ENCODE data around the gene CCDC50. TPM values are rescaled to one million over a fixed set of nuclear protein-coding genes. Genes with fewer than 3 reads are reported as not detected.

CCDC50 gene
- total and polyA plus RNA-seq, 4 donors = 23.4 to 119 (median 40.4) TPM

DNA sequence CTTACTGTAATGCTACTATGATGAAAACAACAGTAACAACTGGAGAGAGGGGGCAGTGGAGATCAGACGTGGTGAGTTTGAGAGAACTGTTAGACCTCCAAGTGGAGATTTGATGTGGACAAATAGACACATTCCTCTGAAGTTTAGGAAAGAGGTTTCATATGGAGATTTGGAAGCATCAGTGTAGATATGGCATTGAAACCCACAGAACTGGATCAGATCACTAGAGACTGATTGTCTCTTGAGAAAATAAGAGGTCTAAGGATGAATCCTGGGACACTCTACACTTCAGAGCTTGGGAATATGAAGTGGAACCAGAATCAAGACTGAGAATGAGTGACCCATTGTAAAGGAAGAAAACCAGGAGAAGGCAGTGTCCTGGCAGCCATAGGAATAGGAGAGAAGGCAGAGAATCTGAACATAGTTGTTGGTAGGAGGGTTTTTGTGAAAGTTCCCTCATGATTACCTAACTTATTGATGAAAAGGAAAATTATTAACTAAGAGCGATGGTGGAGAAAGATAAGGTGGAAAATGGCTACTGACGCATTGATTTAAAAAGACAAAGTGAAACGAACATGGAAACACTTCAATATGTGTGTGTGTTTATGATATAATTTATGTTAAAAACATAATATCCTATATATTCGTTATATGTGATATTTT, 102.1 kb downstream of the CCDC50 start:
- no peaks in the 10 kb centered on the region for H3K27me3 ChIP-seq (ENCODE audit: control insufficient read depth in 3 of 3, insufficient read depth in 3 of 3, low read length in 2 of 3)
- no peak overlapping the region for H3K9ac ChIP-seq (ENCODE audit: insufficient read depth in 1 of 2, low read length in 2 of 2)
- H3K27ac ChIP-seq (ENCODE audit: low read depth in 1 of 2, low read length in 1 of 2) = no peak overlapping the region
- no peaks in the 10 kb centered on the region for H3K4me1 ChIP-seq (ENCODE audit: control insufficient read depth in 5 of 5, insufficient read depth in 5 of 5, low read length in 5 of 5)
- no peak overlapping the region for H3K4me3 ChIP-seq
- no peak for DNase-seq
- no peak for ATAC-seq (ENCODE audit: insufficient read depth, low FRiP score)
- 74 to 84% methylated on average over 5 of the region's 5 CpGs for WGBS, 2 donors
- H3K36me3 ChIP-seq (ENCODE audit: control insufficient read depth in 4 of 4, insufficient read depth in 4 of 4, low read length in 4 of 4) = no peaks in the 10 kb centered on the region
- TF ChIP-seq, protein P1, sequence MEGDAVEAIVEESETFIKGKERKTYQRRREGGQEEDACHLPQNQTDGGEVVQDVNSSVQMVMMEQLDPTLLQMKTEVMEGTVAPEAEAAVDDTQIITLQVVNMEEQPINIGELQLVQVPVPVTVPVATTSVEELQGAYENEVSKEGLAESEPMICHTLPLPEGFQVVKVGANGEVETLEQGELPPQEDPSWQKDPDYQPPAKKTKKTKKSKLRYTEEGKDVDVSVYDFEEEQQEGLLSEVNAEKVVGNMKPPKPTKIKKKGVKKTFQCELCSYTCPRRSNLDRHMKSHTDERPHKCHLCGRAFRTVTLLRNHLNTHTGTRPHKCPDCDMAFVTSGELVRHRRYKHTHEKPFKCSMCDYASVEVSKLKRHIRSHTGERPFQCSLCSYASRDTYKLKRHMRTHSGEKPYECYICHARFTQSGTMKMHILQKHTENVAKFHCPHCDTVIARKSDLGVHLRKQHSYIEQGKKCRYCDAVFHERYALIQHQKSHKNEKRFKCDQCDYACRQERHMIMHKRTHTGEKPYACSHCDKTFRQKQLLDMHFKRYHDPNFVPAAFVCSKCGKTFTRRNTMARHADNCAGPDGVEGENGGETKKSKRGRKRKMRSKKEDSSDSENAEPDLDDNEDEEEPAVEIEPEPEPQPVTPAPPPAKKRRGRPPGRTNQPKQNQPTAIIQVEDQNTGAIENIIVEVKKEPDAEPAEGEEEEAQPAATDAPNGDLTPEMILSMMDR (IDR thresholded peaks at IDR 0.05; ENCODE audit: control extremely low read depth, extremely low read depth) = no peak
- peaks cover 0 to 1% (median 0%) of the 10 kb centered on the region in 4 donors for H3K9me3 ChIP-seq (ENCODE audit: control insufficient read depth in 4 of 4, insufficient read depth in 3 of 4, low read length in 3 of 4)

GRCh38 chr3:191432162-191432561, 103.0 kb downstream of the CCDC50 start:
- no peak overlapping the region for H3K4me3 ChIP-seq
- no peak overlapping the region for H3K27ac ChIP-seq (ENCODE audit: low read depth in 1 of 2, low read length in 1 of 2)
- H3K9ac ChIP-seq (ENCODE audit: insufficient read depth in 1 of 2, low read length in 2 of 2) = no peak overlapping the region
- no peaks in the 10 kb centered on the region for H3K27me3 ChIP-seq (ENCODE audit: control insufficient read depth in 3 of 3, insufficient read depth in 3 of 3, low read length in 2 of 3)
- no peaks in the 10 kb centered on the region for H3K4me1 ChIP-seq (ENCODE audit: control insufficient read depth in 5 of 5, insufficient read depth in 5 of 5, low read length in 5 of 5)
- no peaks in the 10 kb centered on the region for H3K36me3 ChIP-seq (ENCODE audit: control insufficient read depth in 4 of 4, insufficient read depth in 4 of 4, low read length in 4 of 4)
- TF ChIP-seq, protein P1 (IDR thresholded peaks at IDR 0.05; ENCODE audit: control extremely low read depth, extremely low read depth) = no peak
- H3K9me3 ChIP-seq (ENCODE audit: control insufficient read depth in 4 of 4, insufficient read depth in 3 of 4, low read length in 3 of 4) = peaks cover 0 to 1% (median 0%) of the 10 kb centered on the region in 4 donors
- DNase-seq = no peak
- ATAC-seq (ENCODE audit: insufficient read depth, low FRiP score) = no peak
- WGBS, 2 donors = 93 to 95% methylated on average over 5 of the region's 5 CpGs

DNA sequence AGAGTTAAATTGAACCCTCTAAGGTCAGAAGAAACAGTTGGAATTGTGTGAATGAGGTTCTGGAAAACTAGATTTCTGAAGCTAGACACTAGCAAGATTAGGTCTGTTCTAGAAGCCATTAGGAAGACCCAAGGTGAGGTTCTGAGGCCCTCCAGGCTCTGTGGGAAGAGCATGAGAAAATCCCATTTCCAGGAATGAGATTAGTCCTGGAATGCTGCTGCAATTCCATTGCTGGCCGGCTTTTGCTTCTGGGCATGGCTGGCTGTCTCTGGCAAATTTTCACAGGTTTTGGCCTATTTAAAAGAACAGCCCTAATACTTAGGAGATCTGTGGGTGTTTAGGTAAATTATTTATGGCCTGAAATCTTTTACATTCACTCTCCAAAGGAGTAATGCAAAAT, 104.8 kb downstream of the CCDC50 start:
- H3K27me3 ChIP-seq (ENCODE audit: control insufficient read depth in 3 of 3, insufficient read depth in 3 of 3, low read length in 2 of 3) = no peaks in the 10 kb centered on the region
- DNase-seq (no peak), ATAC-seq (ENCODE audit: insufficient read depth, low FRiP score) (no peak)
- TF ChIP-seq, protein P1 (IDR thresholded peaks at IDR 0.05; ENCODE audit: control extremely low read depth, extremely low read depth) = no peak
- no peaks in the 10 kb centered on the region for H3K36me3 ChIP-seq (ENCODE audit: control insufficient read depth in 4 of 4, insufficient read depth in 4 of 4, low read length in 4 of 4)
- H3K27ac ChIP-seq (ENCODE audit: low read depth in 1 of 2, low read length in 1 of 2) = no peak overlapping the region
- no peak overlapping the region for H3K4me3 ChIP-seq
- peaks cover 0 to 1% (median 0%) of the 10 kb centered on the region in 4 donors for H3K9me3 ChIP-seq (ENCODE audit: control insufficient read depth in 4 of 4, insufficient read depth in 3 of 4, low read length in 3 of 4)
- H3K9ac ChIP-seq (ENCODE audit: insufficient read depth in 1 of 2, low read length in 2 of 2) = no peak overlapping the region
- 84 to 88% methylated on average over 1 of the region's 1 CpG for WGBS, 2 donors
- no peaks in the 10 kb centered on the region for H3K4me1 ChIP-seq (ENCODE audit: control insufficient read depth in 5 of 5, insufficient read depth in 5 of 5, low read length in 5 of 5)

DNA sequence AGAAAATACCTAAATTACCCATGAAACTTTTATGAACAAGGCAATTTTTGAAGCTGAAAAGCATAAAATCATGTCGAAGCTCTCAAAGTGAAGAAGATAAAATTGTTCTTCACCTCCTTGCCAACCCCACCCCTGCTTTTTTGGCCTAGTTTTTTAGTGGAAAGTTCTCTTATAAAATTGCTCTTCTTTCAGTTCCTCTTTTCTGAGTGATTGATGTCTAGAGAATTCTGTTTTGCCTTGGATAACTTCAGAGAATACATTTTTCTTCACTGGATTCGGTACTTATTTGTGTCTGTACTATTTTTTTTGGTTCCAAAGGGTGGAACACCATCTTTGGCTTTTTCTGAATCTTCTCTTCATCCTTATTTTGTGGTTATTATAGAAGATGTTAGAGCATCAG, 106.8 kb downstream of the CCDC50 start:
- DNase-seq (no peak), ATAC-seq (ENCODE audit: insufficient read depth, low FRiP score) (no peak)
- Histone ChIP-seq H3K9me3 (ENCODE audit: control insufficient read depth in 4 of 4, insufficient read depth in 3 of 4, low read length in 3 of 4) (peaks cover 0 to 1% (median 0%) of the 10 kb centered on the region in 4 donors), H3K36me3 (ENCODE audit: control insufficient read depth in 4 of 4, insufficient read depth in 4 of 4, low read length in 4 of 4) (no peaks in the 10 kb centered on the region), H3K9ac (ENCODE audit: insufficient read depth in 1 of 2, low read length in 2 of 2) (no peak overlapping the region), H3K4me3 (no peak overlapping the region), H3K27ac (ENCODE audit: low read depth in 1 of 2, low read length in 1 of 2) (no peak overlapping the region), H3K27me3 (ENCODE audit: control insufficient read depth in 3 of 3, insufficient read depth in 3 of 3, low read length in 2 of 3) (no peaks in the 10 kb centered on the region), H3K4me1 (ENCODE audit: control insufficient read depth in 5 of 5, insufficient read depth in 5 of 5, low read length in 5 of 5) (no peaks in the 10 kb centered on the region)
- WGBS, 2 donors = 55 to 66% methylated on average over 2 of the region's 2 CpGs
- TF ChIP-seq, protein P1 (IDR thresholded peaks at IDR 0.05; ENCODE audit: control extremely low read depth, extremely low read depth) = no peak

Data from lung (tissue), 12 donors.